Stimulated activated CD4-positive, alpha-beta T cell treated with anti-CD3 and anti-CD28 coated beads, Interleukin-12 subunit alpha, Interleukin-12 subunit beta, amount 100 ng/mL, for 4 hours (primary cell): Measurements from ENCODE around the gene ZNF750.

Source experiments
- DNase-seq: peaks from one replicate; pipeline ENCODE4 v3.0.0-alpha.2; 2020

Gene ZNF750

GRCh38 chr17:82872591-82873520 is 33.0 kb upstream of the ZNF750 start:
- no peak for DNase-seq

GRCh38 chr17:82871776-82872561 is 32.1 kb upstream of the ZNF750 start:
- DNase-seq: no peak

- no peak for DNase-seq
These were observed 31.4 kb upstream of the ZNF750 start for GRCh38 chr17:82871056-82871775.

- no peak for DNase-seq
These were observed 30.7 kb upstream of the ZNF750 start for GRCh38 chr17:82870541-82870940.

GRCh38 chr17:82870091-82870491 is 30.3 kb upstream of the ZNF750 start:
- DNase-seq: no peak

- no peak for DNase-seq
These were observed 29.7 kb upstream of the ZNF750 start for GRCh38 chr17:82869536-82869935.

- no peak for DNase-seq
These were observed 28.9 kb upstream of the ZNF750 start for GRCh38 chr17:82868715-82869131.

- DNase-seq: no peak
These were observed 28.0 kb upstream of the ZNF750 start for GRCh38 chr17:82867763-82868325.

GRCh38 chr17:82866590-82867191 is 26.9 kb upstream of the ZNF750 start:
- DNase-seq: no peak

- DNase-seq: no peak
These were observed 26.1 kb upstream of the ZNF750 start for GRCh38 chr17:82865774-82866395.

- no peak for DNase-seq
These were observed 25.5 kb upstream of the ZNF750 start for GRCh38 chr17:82865274-82865673.

- no peak for DNase-seq
These were observed 25.0 kb upstream of the ZNF750 start for GRCh38 chr17:82864713-82865248.

GRCh38 chr17:82863941-82864712 is 24.3 kb upstream of the ZNF750 start:
- peak; percentile 69 for DNase-seq

GRCh38 chr17:82863383-82863940 is 23.6 kb upstream of the ZNF750 start:
- DNase-seq: no peak

- DNase-seq: no peak
These were observed 23.0 kb upstream of the ZNF750 start for GRCh38 chr17:82862737-82863382.

GRCh38 chr17:82862191-82862590 is 22.4 kb upstream of the ZNF750 start:
- DNase-seq: no peak

GRCh38 chr17:82861393-82861775 is 21.6 kb upstream of the ZNF750 start:
- DNase-seq: no peak

GRCh38 chr17:82860606-82861392 is 21.0 kb upstream of the ZNF750 start:
- DNase-seq: no peak
